HCT116 (cell line): ENCODE results near the gene OSBPL10.

Experiments
- EGR1 ChIP-seq: IDR thresholded peaks from 2 replicates; pipeline ENCODE4 v1.6.1; 2012; ENCODE audit warnings: low read depth
- TF ChIP-seq, protein P1 (sequence below): IDR thresholded peaks from 2 replicates; pipeline ENCODE4 v1.6.1; 2012; ENCODE audit warnings: low read depth

GRCh38 chr3:32004113-32004765 lies 23.2 kb upstream of the OSBPL10 start:
- TF ChIP-seq, protein P1, sequence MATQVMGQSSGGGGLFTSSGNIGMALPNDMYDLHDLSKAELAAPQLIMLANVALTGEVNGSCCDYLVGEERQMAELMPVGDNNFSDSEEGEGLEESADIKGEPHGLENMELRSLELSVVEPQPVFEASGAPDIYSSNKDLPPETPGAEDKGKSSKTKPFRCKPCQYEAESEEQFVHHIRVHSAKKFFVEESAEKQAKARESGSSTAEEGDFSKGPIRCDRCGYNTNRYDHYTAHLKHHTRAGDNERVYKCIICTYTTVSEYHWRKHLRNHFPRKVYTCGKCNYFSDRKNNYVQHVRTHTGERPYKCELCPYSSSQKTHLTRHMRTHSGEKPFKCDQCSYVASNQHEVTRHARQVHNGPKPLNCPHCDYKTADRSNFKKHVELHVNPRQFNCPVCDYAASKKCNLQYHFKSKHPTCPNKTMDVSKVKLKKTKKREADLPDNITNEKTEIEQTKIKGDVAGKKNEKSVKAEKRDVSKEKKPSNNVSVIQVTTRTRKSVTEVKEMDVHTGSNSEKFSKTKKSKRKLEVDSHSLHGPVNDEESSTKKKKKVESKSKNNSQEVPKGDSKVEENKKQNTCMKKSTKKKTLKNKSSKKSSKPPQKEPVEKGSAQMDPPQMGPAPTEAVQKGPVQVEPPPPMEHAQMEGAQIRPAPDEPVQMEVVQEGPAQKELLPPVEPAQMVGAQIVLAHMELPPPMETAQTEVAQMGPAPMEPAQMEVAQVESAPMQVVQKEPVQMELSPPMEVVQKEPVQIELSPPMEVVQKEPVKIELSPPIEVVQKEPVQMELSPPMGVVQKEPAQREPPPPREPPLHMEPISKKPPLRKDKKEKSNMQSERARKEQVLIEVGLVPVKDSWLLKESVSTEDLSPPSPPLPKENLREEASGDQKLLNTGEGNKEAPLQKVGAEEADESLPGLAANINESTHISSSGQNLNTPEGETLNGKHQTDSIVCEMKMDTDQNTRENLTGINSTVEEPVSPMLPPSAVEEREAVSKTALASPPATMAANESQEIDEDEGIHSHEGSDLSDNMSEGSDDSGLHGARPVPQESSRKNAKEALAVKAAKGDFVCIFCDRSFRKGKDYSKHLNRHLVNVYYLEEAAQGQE = no peak
- no peak for TF ChIP-seq EGR1
